ENCODE data around the gene MAPK9.

MAPK9 gene

DNA sequence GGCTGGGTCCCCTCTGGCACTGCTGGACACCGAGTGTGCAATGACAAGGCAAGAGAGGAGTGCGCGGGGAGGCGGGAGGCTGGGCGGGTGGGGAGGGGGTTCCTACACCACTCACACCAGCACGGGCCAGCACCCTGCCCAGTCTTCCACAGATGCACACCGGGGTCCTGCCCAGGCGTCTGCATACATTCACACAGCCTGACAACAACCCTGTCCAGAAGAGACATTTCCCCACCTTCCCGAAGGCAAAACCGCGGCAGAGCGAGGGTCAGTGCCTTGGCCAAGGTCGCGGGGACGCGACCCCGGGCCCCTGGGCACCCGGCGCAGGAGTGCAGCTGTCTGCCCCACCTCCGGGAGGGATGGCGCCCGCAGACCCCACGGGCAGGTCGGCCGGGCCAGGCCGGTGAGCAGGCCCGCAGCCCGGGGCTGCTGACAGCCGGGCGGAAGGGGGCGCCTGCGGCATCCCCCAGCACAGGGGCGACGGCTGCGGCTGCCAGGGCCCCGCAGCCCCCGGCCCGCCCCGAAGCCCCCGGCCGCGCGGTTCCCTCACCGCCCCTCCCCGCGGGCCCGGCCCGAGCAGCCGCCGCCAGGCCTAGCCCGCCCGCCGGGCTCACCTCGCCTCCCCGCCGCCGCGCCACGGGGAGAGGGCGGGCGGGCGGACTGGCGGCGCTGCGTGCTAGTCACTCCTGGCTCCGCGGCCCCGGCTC lies 496 bp downstream of the MAPK9 start:
- DNase-seq = no peak

DNA sequence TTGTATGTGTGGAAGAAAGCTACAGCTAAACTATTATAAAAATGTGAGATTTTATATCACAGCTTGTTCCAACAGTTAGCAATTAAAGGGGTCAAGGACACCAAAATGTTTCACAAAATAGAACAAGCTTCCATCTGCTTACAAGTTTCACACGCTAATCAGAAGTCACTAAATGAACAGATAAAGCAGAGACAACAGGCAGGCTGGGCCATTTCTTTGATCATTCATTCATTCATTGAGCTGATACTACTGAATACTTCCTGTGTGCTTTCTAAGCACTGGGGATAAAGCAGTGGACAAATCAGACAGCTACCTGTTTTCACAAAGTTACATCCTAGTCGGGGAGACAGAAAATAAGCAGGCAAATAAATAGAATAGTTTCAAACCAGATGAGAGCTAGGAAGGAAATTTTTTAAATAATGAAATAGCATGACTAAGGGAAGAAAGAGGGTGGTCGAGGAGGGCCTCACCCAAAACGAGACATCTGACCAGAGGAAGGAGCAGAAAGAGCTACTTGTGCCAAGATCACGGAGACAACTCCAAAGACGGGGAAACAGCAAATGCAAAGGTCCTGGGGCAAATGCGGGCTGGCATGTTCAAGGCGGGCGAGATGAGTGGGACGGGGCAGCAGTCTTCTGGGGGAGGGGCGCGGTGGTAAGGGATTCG lies 1.2 kb downstream of the MAPK9 start:
- DNase-seq = no peak

DNA sequence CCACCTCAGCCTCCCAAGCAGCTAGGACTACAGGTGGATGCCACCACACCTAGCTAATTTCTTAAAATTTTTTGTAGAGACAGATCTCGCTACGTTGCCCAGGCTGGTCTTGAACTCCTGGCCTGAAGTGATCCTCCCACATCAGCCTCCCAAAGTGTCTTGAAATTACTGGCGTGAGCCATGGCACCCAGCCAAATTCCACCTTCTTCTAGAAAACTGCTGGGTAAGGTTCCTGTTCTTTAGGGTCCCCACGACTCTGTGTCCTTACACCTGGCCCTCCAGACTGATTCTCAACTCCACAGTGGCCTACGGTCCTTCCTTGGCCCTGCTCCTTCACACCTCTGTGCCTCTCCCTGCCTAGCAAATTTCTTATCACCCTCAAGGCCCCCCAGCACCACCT lies 1.9 kb downstream of the MAPK9 start:
- DNase-seq = no peak

DNA sequence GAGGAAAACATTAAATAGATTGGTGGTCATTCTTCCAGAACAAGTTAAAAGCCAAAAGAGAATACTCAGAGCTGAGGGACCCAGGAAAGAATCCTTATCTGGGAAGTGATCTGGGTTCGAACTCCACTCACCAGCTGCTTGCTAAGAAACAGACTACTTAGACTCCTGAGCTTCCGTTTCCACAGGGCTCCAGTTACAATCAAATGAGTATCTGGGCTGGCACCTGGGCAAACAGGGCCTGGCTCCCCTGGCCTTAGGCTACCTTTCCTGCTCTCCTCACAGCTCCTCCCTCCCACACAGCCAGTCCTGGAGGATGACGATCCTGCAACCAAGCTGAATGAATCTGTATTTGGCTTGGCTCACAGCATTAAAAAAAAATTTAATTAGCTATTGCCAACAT lies 2.5 kb downstream of the MAPK9 start:
- DNase-seq = no peak

DNA sequence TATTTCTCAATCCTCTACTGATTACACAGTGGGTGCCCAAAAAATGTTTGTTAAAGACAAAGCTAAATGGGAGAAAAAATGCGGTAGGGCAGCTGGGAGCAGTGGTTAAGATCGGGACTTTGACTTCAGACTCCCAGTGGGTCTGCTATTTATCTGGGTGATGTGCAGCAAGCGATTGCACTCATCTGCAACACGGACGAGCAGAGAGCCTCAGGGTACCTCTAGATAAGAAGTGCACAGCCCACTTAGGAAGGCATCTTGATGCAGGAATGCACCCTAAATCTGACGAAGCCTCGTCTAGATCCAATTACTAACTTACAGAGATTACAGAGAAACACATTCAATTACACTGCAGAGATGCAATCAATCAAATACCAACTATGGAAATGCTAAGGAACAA lies 4.0 kb downstream of the MAPK9 start:
- no peak for DNase-seq

DNA sequence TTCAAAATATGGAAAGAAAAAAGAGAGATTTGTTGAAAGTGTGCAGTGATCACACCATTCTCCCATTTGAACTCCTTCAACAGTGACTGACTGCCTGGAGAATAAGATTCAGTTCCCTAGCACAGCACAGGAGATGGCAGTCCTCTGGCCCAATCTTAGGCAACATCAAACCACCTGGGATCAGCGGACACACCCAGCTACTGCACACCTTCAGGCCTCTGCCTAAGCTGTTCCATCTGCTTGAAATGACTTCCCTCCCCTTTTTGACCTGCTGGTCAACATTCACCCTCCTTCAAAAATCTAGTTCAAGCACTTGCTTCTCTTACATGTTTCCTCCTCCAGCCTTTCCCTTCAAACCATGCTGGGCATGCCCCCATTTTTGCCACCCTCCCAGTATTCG lies 4.5 kb downstream of the MAPK9 start:
- no peak for DNase-seq

DNA sequence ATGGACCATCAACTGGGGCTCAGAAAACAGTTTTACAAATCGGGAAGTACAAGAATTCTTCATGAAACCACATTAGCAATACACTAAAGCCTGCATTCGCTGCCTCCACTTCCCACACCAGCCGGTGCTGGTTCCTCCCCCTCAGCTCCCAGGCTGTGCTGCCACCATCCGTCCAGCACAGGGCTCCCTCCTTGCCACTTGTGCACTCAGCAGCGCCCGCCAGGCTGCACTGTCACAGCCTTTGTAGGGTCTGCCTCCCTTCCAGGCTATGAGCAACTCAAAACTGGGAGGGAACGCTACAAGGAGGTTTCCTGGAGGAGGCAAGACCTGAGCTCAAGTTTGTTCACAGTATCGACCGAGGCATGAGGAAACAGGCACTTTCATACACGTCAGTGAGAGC lies 7.7 kb downstream of the MAPK9 start:
- no peak for DNase-seq

DNA sequence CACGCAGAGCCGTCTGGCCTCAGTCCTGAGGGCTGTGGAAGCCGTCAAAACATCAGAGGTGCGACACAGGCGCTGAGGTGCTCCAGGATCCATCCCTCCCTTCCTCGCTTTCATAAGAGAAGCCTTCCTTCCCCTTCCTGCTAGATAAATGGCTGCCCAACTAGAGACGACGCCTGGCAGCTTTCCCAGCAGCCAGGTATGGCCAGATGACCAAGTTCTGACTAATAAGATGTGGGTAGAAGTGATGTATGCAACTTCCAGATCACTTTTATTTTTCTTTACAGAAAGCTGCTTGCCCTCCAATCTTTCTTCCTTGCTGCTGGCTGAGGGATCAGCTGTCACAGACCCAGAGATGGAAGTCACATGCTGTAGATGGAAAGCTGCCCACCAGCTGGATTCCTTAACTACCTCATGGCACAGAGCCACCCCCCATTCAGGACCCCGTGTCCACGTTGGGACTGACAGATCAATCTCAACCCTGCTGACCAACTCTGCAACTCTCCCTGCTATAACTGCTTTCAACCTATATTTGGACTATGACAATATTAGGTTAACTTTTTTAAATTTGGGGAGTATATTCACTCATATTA lies 8.8 kb downstream of the MAPK9 start:
- DNase-seq = no peak

DNA sequence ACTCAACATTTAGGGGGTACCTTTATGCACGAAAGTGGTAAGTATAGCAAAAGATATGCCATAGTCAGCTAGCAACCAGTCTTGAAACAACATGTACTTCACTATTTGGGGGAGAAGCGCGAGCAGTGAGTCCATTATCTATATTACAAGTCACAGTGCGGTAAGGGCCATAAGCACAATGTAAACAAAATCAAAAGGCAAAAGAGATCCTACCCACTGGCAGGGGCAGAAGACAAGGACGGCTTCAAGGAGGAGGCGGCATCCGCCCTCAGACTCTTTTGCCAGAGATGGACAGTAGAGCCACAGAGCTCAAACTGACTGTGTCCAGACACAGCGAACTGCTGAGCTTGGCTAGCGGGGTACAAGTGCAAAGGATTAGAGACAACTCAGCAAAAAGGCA lies 9.6 kb downstream of the MAPK9 start:
- no peak for DNase-seq

DNA sequence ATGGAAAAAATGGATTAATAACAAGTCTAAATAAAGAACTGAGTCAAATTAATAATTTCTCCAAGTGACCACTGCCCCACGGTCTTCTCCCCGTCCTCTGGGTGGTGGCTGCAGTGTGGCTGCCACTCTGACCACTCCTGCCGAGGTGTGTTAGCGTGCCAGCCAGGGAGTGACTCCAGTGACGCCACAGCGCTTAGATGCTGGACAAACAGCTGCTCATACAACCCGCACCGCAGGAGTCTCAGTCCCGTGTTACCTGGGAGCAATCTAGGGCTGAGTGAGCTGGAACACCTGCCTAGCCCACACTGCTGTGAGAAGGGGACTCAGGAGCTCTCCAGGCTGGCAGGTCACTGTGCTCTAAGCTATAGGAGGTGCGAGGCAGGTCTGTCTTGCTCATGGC lies 10.2 kb downstream of the MAPK9 start:
- DNase-seq = no peak

DNA sequence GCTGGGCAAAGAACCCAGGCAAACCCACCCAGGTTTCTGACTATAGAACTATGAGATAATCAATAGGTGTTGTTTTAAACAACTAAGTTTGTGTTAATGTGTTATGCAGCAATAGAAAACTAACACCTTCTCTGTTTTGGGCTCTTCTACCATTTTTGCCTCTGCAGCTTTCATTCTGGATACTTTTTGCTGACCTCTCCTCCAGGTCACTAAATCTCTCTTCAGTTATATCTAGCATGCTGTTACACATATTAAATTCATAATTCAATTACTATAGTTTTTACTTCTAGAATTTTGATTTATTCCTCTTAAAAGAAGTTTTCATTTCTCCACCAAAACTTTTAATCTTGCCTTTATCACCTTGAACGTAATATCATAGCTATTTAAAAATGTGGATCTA lies 17.2 kb downstream of the MAPK9 start:
- no peak for DNase-seq

DNA sequence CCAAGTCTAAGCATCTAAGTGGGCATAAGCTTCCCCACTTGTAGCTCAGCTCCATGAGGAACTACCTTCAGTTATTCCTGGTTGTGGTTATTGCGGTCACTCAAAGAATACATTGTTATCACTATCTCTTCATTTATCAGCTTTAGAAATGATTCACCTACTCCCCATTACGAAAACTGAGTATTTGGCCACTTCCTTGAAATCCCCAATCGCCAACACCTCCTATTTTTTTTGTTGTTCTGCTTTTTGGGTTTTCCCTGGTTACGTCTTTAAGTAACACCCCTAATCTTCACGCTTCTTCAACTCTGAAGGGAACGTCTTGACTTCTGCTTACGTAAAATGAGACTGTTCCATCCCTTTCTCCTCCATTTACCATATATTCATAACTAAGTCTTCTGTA lies 20.7 kb downstream of the MAPK9 start:
- no peak for DNase-seq

DNA sequence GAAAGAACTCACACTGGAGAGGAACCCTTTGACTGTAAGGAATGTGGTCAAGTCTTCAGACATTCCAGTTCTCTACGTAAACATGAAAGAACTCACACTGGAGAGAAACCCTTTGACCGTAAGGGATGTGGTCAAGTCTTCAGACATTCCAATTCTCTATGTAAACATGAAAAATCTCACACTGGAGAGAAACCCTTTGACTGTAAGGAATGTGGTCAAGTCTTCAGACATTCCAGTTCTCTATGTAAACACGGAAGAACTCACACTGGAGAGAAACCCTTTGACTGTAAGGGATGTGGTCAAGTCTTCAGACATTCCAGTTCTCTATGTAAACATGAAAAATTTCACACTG lies 32.6 kb downstream of the MAPK9 start:
- DNase-seq = no peak

DNA sequence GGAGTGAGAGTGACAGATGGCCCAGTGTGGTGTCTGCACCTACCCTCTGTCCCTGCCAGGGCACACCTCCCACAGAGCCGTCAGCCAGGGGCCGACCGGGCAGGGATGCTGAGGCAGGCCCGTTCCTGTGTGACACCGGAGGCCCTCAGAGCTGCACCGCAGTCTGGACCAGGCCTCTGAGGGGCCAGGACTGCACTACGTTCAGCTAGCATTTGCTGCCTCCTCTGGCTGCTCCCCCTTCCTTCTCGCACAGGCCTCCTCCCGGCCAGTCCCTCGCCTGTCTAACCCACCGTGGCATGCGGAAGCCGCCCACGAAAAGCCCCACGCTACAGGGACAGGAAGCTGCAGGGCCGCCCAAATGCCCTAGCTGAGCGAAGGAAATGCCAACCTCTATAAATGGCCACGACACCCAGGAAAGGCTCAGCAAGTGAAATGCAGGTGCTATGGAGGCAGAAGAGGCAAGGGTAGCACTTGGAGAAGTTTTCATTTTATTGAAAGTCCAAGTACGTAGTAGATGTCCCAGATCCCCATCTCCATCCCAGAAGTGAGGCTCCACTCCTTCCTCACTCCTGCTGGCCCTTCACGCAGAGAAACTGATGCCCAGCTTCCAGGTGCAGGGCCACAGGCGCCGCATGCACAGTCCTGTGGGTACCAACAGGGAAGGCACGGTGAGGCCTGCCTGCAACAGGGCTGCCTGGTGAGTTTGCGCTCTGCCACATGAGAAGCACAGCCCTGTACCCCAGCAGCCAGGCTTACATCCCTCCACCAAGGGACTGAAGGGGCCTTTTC lies 38.7 kb downstream of the MAPK9 start:
- DNase-seq = no peak

DNA sequence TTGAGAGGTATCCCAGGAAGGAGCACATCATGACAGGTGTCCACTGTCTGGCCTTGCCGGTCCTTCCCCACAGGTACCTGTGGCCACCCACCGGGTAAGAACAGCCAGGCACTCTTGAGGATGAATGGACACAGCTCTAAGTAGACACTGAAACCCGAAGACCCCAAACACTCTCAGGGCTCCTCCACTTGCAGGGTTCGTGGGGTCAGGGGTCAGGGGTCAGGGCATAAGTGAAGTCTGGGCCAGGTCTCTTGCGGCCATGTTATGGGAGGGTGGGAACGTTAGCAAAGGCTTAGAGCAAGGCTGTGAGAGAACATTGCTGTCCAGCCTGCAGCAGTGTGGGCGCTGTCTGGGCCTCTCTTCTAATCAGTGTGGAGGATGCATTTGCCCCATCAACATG lies 40.0 kb downstream of the MAPK9 start:
- no peak for DNase-seq

DNA sequence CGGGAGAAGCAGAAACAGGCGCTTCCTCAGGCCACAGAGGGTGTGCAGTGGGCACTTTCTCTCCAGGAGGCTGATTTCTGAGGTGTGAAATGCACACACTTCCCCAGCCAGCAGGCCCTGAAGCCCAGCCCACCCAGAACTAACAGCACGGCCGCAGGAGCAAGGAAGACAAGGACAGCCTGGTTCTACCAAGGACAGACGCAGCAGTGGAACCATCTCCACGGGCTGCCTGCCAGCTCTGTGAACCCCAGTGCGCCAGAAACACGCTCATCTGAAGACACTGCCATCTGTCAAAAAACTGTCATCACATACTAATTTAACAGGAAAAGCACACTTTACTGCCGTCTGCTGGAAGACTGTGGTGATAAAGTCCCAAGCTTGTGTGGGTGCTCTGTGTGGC lies 40.7 kb downstream of the MAPK9 start:
- no peak for DNase-seq

DNA sequence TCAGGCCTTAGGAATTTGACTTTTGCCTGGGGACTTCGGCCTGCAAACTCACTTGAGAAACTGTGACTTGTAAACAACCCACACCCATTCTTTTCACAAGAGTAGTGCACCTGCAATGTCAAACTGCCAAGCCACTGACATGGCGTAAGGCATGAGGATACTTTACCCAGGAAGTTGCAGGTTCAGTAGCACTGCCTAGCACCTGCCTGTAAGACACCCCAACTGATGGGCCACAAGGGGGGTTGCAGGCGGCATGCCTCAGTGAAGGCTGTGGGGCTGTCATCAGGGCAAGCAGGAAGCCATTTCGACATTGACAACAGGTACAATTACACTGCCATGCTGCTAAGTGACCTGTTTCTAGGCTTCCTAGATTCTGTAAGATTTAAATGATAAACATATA lies 41.6 kb downstream of the MAPK9 start:
- DNase-seq = no peak

DNA sequence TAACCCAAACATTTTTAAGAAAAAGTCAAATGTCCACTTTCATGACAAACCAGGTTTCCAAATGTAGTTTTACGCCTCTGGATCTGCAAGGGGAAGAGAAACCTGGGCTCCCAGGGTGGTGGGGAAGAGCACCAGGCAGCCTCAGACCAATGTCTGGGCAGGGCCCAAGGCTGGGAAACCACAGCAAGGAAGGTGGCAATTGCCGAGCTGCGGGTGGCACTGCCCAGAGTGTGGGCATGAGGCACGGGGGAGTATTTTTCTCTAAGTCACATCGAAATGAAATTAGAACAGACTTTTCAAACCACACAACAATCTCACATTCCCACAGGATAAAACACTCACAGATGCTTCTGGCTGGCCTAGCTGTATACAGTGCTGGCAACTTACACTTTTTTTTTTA lies 50.3 kb downstream of the MAPK9 start:
- no peak for DNase-seq

DNA sequence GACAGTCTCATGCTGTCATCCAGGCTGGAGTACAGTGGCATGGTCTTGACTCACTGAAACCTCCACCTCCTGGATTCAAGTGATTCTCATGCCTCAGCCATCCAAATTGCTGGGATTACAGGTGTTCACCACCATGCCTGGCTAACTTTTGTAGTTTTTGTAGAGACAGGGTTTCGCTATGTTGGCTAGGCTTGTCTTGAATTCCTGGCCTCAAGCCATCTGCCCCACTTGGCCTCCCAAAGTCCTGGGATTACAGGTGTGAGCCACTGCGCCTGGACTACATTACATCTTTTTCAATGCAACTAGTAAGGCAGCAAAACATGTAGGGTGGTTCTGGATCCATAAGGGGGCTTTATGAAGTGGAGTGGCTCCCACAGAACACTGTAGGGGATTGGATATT lies 53.3 kb downstream of the MAPK9 start:
- no peak for DNase-seq

DNA sequence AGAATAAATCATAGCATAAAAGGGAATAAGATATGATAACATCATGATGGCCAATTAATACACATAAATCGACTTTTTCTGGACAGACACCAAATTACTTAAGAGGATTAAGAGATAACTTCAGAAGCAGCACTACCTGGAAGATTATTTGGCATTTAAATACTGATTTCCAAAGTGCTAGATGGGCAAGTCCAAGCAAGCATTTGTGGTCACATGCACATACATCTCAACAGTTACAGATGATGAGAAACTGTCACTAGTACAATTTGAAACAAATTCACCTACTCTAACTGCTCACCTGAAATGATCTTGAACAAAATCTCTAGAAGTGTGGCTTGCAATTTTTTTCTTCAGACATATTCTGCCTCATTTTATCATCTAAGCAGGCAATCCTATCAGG lies 56.0 kb downstream of the MAPK9 start:
- no peak for DNase-seq

DNA sequence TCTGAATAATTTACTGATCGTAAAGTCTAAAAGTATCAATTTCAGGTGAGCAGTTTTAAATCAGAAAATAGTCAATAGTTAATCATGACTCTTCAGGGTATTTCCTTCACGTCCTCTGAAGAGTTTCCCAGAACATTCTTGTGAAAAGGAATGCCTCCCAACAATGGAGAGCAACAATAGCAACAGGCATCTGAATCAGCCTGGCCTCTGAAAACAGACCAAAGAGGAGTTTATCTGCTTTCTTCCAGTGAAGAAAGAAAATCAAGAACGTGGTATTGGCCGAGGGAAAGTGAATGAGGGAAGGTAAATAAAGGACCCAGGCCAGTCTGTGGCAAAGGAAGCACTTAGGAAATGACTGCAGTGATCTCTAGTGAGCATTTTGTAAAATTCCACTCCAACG lies 56.8 kb downstream of the MAPK9 start:
- no peak for DNase-seq

DNA sequence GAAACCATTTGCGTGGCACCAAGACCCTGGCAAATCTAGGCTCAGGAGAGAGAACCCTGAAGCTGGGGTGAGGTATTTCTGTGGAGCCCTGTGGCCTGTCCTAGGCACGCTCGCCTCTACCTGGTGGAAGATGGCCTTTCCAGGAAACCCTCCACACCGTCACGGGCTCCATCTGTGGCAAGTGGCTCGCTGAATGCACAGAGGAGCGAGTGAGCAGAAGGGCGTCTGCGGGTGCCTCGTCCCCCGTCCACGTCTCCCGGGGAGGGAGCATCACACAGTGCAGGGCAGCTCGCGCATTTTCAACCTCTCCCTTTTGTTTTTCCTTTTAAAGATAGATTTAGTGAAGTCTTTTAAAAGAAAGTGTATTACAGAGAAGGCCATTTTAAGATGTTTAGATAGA lies 57.6 kb downstream of the MAPK9 start:
- DNase-seq = no peak

DNA sequence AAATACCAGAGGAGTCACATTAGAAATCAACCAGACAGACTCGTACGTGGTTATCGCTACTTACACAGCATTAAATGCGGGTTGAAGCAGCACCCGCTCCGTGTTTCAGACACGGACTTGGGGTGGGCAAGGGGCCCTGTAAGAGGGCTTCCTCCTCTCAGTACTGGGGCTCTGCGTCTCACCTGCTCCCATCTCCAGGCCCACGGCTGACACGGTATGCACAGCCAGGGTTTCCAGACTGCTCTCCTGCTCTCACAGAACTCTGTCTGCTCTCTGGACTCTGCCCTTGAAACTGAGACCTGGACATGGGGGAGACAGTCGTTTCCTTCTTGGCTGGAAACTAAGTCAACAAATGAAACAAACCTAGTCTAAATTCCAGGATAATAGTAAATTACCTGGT lies 58.2 kb downstream of the MAPK9 start:
- no peak for DNase-seq

DNA sequence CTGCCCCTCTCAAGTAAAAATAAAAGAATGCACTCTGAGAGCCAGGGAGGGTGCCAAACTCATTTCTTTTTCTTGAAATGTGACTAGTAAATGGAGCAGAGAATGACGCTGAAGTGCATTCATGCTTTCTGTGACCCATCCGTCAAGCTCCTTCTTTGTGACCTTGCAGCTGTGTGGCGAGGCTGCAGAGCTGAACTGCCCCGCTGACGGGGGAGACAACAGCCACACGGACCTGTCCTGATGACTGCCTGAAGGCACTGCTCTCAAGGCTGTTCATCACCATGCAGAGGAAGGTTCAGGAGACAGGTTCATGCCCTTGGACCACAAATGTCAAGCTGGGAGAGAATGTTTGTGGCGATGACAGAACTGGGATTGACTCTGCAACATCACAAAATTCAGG lies 61.9 kb downstream of the MAPK9 start:
- no peak for DNase-seq
